ENCODE results near the gene SUN3.
"Not testable (repeated sequence)": the region's sequence is repeated elsewhere in the genome, so short reads cannot be mapped to it uniquely, and the experiment has no call there.

The SUN3 gene

DNA sequence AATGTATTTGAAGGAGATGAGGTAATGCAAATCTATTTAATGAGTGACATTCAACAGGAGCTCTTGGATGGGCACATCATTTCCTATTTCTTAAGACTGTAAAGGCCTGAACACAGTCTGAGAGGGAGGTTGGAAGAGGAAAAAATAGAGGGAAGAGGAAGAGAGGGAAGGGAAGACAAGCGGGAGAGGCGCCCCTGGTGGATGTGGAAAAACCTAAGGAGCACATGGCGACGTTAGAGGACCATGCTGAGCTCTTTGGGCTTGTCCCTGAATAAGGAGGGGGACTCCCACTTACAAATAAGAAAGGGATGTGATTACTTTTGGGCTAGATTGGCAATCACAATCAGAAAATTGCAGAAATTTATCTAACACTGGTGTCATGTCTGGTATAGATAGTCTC lies 19.6 kb downstream of the SUN3 start:
- TF ChIP-seq ZFX (IDR thresholded peaks at IDR 0.05): no peak
- TF ChIP-seq CTCF (conservative IDR thresholded peaks at IDR 0.05): peak; percentile 29
- no peak overlapping the region for H3K27ac ChIP-seq

DNA sequence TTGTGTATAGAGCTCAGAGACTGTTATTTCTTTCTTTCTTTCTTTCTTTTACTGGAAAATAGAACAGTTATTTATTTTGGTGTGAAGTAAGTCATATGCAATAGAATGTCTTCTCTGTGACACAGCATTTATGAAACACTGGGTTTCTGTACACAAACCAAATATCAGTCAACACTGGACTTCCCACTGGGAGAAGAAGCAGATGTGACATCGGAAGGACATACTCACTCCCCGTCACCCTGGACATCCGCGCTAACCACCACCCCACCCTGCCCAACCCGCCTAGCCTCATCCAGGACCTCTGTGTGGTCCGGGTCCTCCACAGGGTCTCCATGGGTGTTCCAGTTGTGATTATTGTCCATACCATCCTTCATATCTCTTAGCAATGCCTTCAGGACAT lies 22.0 kb downstream of the SUN3 start:
- H3K27ac ChIP-seq: no peak overlapping the region
- TF ChIP-seq CTCF (conservative IDR thresholded peaks at IDR 0.05): no peak
- TF ChIP-seq ZFX (IDR thresholded peaks at IDR 0.05): no peak

- H3K27ac ChIP-seq: no peak overlapping the region
- TF ChIP-seq ZFX (IDR thresholded peaks at IDR 0.05) (no peak), CTCF (conservative IDR thresholded peaks at IDR 0.05) (no peak)
These were observed 24.3 kb downstream of the SUN3 start for GRCh38 chr7:48004638-48005037.

DNA sequence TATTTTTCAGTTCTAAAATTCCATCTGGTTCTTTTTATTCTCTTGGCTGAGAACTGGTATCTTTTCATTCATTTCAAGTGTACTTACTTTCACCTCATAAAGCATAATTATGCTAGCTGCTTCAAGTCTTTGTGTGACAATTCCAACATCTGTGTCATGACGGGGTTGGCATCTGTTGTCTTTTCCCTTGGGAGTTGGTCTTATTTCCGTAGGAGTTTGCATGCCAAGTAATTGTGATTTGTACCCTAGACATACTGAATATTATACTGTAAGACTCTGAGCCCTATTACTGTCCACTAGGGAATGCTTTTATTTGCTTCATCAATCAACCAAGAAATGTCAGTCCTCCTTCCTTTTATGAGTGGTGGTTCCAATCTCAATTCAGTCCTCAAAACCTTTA lies 24.9 kb downstream of the SUN3 start:
- no peak overlapping the region for H3K27ac ChIP-seq
- TF ChIP-seq ZFX (IDR thresholded peaks at IDR 0.05): no peak
- no peak for TF ChIP-seq CTCF (conservative IDR thresholded peaks at IDR 0.05)

DNA sequence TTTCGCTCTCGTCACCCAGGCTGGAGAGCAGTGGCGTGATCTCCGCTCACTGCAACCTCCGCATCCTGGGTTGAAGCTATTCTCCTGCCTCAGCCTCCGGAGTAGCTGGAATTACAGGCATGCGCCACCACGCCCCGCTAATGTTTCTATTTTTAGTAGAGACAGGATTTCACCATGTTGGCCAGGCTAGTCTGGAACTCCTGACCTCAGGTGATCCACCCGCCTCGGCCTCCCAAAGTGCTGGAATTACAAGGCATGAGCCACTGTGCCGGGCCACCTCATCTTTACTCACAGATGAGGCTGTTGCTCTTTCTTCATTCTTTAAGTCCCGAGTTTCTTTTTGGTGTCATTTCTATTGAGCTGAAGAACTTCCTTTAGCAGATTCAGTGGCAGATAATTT lies 28.7 kb downstream of the SUN3 start:
- H3K27ac ChIP-seq: not testable (repeated sequence)

- no peak overlapping the region for H3K27ac ChIP-seq
- TF ChIP-seq CTCF (conservative IDR thresholded peaks at IDR 0.05): no peak
- TF ChIP-seq ZFX (IDR thresholded peaks at IDR 0.05): no peak
These were observed 29.5 kb downstream of the SUN3 start for GRCh38 chr7:47999413-47999812.

DNA sequence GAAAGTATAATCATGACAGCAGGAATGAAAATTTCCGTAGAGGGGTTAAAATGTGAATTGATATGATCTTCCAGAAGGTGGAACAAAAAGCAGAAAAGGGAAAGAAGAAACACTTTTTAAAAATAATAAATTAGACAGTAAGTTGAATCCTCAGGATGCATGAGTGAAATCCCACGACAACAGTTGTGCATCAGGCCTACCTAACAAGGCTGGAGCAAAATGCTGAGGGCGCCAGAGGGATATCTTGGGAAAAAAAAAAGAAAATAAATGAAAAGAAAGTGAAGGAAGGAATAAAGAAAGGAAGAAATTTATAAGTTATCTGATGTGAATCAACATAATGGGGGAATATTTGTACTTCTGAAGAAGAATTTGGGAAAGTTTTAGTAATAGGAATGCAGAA lies 36.5 kb downstream of the SUN3 start:
- H3K27ac ChIP-seq: no peak overlapping the region
- TF ChIP-seq CTCF (conservative IDR thresholded peaks at IDR 0.05) (no peak), ZFX (IDR thresholded peaks at IDR 0.05) (no peak)

- TF ChIP-seq CTCF (conservative IDR thresholded peaks at IDR 0.05) (peak; percentile 27; the same call in 1 of the 2 replicates), ZFX (IDR thresholded peaks at IDR 0.05) (no peak)
- H3K27ac ChIP-seq: no peak overlapping the region
These were observed 37.1 kb downstream of the SUN3 start for GRCh38 chr7:47991741-47992311.

Measured in C4-2B (cell line).